HCT116 (cell line): Measurements from ENCODE around the gene COX5B.

ENCODE experiments used
- EZH2 ChIP-seq: fragments of 200-600 bp; sonication (generic); IDR thresholded peaks from 2 replicates; pipeline ENCODE4 v1.6.1; 2017; ENCODE audit warnings: antibody characterized with exemption, mixed run types
- POLR2AphosphoS5 ChIP-seq: IDR thresholded peaks from 2 replicates; pipeline ENCODE4 v1.6.1; 2011; ENCODE audit warnings: mild to moderate bottlenecking, low read depth, low read length, moderate library complexity
- TF ChIP-seq, protein P1 (sequence below), 3 experiments: fragments of 200-600 bp in 1 of 3; sonication (generic) in 1 of 3; IDR thresholded peaks in 2 of 3; conservative IDR thresholded peaks in 1 of 3; 2 replicates each; pipeline ENCODE4 v1.5.1; 2012 to 2017; ENCODE audit warnings: low read depth in 2 of 3, low read length in 2 of 3, antibody characterized with exemption in 1 of 3, borderline replicate concordance in 1 of 3, control low read depth in 1 of 3, mild to moderate bottlenecking in 1 of 3, mixed read lengths in 1 of 3, mixed run types in 1 of 3, moderate library complexity in 1 of 3; ENCODE audit not compliant: insufficient read depth in 1 of 3
- TF ChIP-seq, protein P2 (sequence below): IDR thresholded peaks from 2 replicates; pipeline ENCODE4 v1.6.1; 2012; ENCODE audit warnings: low read depth

DNA sequence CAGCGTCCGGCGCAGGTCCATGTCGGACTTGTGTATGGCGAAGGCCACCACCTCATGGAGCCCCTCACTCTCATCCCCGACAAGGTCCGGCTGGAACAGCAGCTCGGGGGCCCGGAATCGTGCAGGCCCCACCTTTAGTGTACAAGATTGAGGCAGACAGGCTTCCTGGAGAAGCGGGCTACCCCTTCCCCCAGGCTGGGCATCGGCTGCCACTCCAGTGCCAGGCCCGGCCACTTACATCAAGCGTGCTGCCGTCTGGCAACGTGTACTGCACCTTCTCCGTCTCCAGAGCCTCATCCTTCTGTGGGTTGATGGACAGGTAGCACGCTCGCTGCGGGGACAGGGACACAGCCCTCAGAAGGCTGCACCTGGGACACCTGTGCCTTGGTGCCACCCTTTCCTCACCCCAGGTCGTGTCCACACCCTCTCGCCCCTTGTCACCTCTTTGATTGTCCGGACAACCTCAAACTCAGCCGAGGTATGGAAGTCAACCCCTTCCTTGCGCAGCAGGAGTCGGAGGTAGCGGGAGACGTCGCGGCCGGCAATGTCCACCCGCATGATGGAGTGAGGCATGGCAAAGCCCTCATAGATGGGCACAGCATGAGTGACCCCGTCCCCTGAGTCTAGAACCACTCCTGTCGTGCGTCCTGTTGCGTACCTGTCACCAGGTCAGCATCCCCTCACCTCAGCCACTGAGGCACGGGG, 12.3 kb downstream of the COX5B start:
- TF ChIP-seq POLR2AphosphoS5 (no peak), EZH2 (no peak)
- TF ChIP-seq, protein P1, sequence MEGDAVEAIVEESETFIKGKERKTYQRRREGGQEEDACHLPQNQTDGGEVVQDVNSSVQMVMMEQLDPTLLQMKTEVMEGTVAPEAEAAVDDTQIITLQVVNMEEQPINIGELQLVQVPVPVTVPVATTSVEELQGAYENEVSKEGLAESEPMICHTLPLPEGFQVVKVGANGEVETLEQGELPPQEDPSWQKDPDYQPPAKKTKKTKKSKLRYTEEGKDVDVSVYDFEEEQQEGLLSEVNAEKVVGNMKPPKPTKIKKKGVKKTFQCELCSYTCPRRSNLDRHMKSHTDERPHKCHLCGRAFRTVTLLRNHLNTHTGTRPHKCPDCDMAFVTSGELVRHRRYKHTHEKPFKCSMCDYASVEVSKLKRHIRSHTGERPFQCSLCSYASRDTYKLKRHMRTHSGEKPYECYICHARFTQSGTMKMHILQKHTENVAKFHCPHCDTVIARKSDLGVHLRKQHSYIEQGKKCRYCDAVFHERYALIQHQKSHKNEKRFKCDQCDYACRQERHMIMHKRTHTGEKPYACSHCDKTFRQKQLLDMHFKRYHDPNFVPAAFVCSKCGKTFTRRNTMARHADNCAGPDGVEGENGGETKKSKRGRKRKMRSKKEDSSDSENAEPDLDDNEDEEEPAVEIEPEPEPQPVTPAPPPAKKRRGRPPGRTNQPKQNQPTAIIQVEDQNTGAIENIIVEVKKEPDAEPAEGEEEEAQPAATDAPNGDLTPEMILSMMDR (IDR thresholded peaks at IDR 0.05 in 2 of 3, conservative IDR thresholded peaks at IDR 0.05 in 1 of 3; ENCODE audit: borderline replicate concordance in 1 of 3, insufficient read depth in 1 of 3, low read depth in 2 of 3, low read length in 2 of 3), result no peak
- TF ChIP-seq, protein P2, sequence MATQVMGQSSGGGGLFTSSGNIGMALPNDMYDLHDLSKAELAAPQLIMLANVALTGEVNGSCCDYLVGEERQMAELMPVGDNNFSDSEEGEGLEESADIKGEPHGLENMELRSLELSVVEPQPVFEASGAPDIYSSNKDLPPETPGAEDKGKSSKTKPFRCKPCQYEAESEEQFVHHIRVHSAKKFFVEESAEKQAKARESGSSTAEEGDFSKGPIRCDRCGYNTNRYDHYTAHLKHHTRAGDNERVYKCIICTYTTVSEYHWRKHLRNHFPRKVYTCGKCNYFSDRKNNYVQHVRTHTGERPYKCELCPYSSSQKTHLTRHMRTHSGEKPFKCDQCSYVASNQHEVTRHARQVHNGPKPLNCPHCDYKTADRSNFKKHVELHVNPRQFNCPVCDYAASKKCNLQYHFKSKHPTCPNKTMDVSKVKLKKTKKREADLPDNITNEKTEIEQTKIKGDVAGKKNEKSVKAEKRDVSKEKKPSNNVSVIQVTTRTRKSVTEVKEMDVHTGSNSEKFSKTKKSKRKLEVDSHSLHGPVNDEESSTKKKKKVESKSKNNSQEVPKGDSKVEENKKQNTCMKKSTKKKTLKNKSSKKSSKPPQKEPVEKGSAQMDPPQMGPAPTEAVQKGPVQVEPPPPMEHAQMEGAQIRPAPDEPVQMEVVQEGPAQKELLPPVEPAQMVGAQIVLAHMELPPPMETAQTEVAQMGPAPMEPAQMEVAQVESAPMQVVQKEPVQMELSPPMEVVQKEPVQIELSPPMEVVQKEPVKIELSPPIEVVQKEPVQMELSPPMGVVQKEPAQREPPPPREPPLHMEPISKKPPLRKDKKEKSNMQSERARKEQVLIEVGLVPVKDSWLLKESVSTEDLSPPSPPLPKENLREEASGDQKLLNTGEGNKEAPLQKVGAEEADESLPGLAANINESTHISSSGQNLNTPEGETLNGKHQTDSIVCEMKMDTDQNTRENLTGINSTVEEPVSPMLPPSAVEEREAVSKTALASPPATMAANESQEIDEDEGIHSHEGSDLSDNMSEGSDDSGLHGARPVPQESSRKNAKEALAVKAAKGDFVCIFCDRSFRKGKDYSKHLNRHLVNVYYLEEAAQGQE, result no peak
